Left forelimb (tissue), 1 donor: ENCODE measurements around the gene GPR158.
"Not testable (repeated sequence)": the region's sequence is repeated elsewhere in the genome, so short reads cannot be mapped to it uniquely, and the experiment has no call there.

ENCODE experiments used
- DNase-seq: peaks from one replicate; pipeline ENCODE4 v3.0.0-alpha.2; 2018; ENCODE audit warnings: low spot score

GPR158 gene

GRCh38 chr10:25174461-25175230 lies at the start of gene GPR158:
GPR158 (plus strand) TSS chr10:25175001; CDS start chr10:25175421, 420 bp downstream.
- DNase-seq: peak; percentile 91

GRCh38 chr10:25125201-25125611 lies 49.6 kb upstream of the GPR158 start:
- DNase-seq: no peak

GRCh38 chr10:25129592-25129991 lies 45.2 kb upstream of the GPR158 start:
- no peak for DNase-seq

- DNase-seq: no peak
Measured at GRCh38 chr10:25130906-25131305, 43.9 kb upstream of the GPR158 start.

GRCh38 chr10:25142116-25142864 lies 32.5 kb upstream of the GPR158 start:
- DNase-seq: no peak

- DNase-seq: no peak
Measured at GRCh38 chr10:25157650-25158049, 17.2 kb upstream of the GPR158 start.

- no peak for DNase-seq
Measured at GRCh38 chr10:25159591-25159990, 15.2 kb upstream of the GPR158 start.

GRCh38 chr10:25162391-25162790 lies 12.4 kb upstream of the GPR158 start:
- DNase-seq: no peak

- DNase-seq: not testable (repeated sequence)
Measured at GRCh38 chr10:25163464-25163863, 11.3 kb upstream of the GPR158 start.

GRCh38 chr10:25169740-25170139 lies 5.1 kb upstream of the GPR158 start:
- no peak for DNase-seq

- no peak for DNase-seq
Measured at GRCh38 chr10:25170627-25171026, 4.2 kb upstream of the GPR158 start.

- DNase-seq: no peak
Measured at GRCh38 chr10:25175527-25176420, 973 bp downstream of the GPR158 start.

- DNase-seq: no peak
Measured at GRCh38 chr10:25176421-25176968, 1.7 kb downstream of the GPR158 start.

GRCh38 chr10:25177093-25177753 lies 2.4 kb downstream of the GPR158 start:
- DNase-seq: no peak

- DNase-seq: no peak
Measured at GRCh38 chr10:25177754-25178135, 2.9 kb downstream of the GPR158 start.

GRCh38 chr10:25178411-25178810 lies 3.6 kb downstream of the GPR158 start:
- DNase-seq: no peak

- DNase-seq: no peak
Measured at GRCh38 chr10:25180801-25181200, 6.0 kb downstream of the GPR158 start.

GRCh38 chr10:25182636-25183035 lies 7.8 kb downstream of the GPR158 start:
- no peak for DNase-seq

GRCh38 chr10:25191162-25191895 lies 16.5 kb downstream of the GPR158 start:
- DNase-seq: no peak

GRCh38 chr10:25198151-25198550 lies 23.4 kb downstream of the GPR158 start:
- no peak for DNase-seq
